ENCODE results near the gene PRRT1.

PRRT1 gene

DNA sequence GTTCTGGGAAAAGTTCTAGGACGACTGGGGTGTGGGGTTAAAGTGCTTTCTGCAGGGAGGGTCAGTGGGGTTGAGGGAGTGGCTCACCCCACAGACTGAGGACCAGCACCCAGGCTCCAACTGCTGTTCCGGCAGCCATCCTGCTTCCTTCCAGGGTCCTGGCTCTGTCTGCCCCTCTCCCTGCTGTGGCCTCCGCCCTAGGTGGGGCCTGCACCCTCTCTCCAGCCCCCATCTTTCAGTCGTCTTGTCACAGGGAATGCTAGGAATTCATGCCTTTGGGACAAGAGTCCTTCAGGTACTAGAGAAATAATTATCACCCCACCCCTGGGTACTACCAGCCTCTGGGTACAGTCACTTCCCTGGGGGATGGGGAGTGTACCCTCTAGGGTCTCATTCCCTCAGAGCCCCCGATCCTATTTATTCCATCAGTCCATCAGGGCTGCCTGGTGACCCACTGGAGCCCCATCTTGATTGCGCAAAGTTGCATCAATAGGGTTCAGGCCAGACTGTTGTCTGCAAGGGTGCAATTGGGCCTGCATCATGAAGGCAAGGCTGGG, 32.4 kb upstream of the PRRT1 start, which contains the start of gene AGER:
AGER (minus strand) TSS at position 170 of the 557 bp plus-strand sequence; CDS start at position 139, 31 bp downstream.
- H3K4me3 ChIP-seq (ENCODE audit: low read depth, low read length): no peak within 1 kb of the TSS
- TF ChIP-seq, protein P1, sequence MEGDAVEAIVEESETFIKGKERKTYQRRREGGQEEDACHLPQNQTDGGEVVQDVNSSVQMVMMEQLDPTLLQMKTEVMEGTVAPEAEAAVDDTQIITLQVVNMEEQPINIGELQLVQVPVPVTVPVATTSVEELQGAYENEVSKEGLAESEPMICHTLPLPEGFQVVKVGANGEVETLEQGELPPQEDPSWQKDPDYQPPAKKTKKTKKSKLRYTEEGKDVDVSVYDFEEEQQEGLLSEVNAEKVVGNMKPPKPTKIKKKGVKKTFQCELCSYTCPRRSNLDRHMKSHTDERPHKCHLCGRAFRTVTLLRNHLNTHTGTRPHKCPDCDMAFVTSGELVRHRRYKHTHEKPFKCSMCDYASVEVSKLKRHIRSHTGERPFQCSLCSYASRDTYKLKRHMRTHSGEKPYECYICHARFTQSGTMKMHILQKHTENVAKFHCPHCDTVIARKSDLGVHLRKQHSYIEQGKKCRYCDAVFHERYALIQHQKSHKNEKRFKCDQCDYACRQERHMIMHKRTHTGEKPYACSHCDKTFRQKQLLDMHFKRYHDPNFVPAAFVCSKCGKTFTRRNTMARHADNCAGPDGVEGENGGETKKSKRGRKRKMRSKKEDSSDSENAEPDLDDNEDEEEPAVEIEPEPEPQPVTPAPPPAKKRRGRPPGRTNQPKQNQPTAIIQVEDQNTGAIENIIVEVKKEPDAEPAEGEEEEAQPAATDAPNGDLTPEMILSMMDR (IDR thresholded peaks at IDR 0.05; ENCODE audit: low read depth, low read length): no peak

DNA sequence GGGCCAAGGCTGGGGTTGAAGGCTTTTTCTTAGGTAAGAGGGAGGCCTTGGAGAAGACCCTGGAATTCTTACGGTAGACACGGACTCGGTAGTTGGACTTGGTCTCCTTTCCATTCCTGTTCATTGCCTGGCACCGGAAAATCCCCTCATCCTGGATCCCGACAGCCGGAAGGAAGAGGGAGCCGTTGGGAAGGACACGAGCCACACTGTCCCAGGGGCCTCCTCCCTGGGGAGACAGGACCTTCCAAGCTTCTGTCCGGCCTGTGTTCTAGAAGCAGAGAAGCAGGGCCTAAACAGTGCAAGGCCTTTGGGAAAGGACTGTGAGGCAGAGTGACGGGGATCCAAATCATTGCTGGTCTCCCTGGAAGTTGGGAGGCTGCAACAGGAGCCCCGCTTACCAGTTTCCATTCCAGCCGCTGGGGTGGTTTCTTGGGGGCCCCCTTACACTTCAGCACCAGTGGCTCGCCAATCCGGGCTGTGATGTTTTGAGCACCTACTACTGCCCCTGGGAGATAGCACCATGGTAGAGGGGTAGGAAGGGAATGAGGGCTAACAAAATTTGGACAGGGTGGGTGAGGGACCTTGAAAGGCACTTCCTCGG, 31.8 kb upstream of the PRRT1 start:
- TF ChIP-seq, protein P1 (IDR thresholded peaks at IDR 0.05; ENCODE audit: low read depth, low read length): no peak

DNA sequence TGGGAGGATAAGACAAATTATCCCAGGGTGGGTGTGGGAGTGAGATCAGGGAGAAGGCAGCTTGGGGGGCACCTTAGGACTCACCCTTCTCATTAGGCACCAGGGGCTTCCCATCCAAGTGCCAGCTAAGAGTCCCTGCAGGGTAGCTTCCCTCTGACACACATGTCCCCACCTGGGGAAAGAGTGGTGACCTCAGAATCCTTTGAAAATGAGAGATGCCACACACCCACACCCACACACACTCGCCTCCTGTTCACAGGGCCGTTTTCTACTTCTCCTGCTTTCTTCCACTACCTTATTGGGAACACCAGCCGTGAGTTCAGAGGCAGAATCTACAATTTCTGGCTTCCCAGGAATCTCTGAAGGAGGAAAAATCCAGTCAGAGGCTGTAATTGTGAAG, 31.3 kb upstream of the PRRT1 start:
- H3K4me3 ChIP-seq (ENCODE audit: low read depth, low read length): no peak overlapping the region
- TF ChIP-seq, protein P1 (IDR thresholded peaks at IDR 0.05; ENCODE audit: low read depth, low read length): no peak

More for the DNA sequence above, 31.8 kb upstream of the PRRT1 start:
- no peak overlapping the region for H3K4me3 ChIP-seq (ENCODE audit: low read depth, low read length)

DNA sequence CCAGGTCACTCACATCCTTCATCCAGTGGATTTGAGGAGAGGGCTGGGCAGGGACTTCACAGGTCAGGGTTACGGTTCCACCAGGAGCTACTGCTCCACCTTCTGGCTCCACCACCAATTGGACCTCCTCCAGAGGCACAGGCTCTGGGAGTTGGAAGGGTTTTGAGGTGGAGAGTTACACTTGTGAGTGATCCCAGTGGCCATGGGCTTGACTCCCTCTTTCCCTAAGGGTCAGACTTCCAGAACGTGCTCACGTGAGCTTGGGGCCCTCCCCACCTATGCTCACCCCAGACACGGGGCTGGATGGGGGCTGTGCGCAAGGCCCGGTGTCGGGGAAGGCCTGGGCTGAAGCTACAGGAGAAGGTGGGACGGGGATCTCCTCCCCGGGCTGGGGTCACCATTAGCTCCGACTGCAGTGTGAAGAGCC, 30.8 kb upstream of the PRRT1 start:
- TF ChIP-seq, protein P1 (IDR thresholded peaks at IDR 0.05; ENCODE audit: low read depth, low read length): no peak
- no peak overlapping the region for H3K4me3 ChIP-seq (ENCODE audit: low read depth, low read length)

DNA sequence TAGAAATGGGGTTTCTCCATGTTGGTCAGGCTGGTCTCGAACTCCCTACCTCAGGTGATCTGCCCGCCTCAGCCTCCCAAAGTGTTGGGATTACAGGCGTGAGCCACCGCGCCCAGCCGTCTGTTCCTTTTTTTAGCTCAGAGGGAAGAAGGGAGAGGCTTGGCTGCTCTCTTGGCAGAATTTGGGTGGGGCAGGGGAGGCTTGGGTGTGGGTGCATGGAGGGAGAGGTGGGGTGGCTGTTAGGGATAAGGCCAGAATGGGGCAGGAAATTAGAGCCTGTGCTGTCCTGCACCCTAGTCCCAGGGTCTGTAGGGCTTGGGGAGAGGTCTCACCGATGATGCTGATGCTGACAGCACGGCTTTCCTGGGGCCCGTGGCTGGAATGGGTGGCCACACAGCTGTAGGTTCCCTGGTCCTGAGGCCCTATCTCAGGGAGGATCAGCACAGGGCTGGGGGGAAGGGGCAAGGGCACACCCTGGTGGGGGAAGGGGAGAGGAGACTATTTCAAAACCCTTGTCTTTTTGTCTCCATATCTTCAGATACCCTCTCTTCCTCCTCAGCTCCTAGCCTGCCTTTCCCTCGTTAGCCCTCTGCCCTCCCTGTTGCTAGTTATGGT, 30.3 kb upstream of the PRRT1 start:
- TF ChIP-seq, protein P1 (IDR thresholded peaks at IDR 0.05; ENCODE audit: low read depth, low read length): no peak

DNA sequence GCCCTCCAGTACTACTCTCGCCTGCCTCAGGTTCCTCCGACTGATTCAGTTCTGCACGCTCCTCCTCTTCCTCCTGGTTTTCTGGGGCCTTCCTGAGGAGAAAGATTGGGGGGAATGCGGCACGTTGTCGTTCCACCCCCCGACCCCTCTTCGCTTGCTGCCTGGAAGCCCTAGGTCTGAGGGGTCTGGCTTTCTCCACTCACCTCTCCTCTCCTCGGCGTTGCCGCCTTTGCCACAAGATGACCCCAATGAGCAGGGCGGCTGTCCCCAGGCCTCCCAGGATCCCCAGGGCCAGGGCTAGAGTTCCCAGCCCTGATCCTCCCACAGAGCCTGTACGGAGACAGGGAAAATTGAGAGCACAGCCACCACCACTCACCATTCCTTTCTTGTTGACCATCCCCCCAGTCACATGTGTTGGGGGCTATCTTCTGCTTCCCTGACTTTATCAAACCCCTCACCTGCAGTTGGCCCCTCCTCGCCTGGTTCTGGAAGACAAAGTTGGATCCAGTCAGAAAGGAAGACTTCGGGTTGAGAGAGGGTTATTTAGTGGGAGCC, 29.5 kb upstream of the PRRT1 start:
- no peak overlapping the region for H3K4me3 ChIP-seq (ENCODE audit: low read depth, low read length)
- TF ChIP-seq, protein P1 (IDR thresholded peaks at IDR 0.05; ENCODE audit: low read depth, low read length): no peak

More for the DNA sequence above, 30.3 kb upstream of the PRRT1 start:
- no peak overlapping the region for H3K4me3 ChIP-seq (ENCODE audit: low read depth, low read length)

Measured in WI38 (cell line).